Fibroblast of lung (primary cell): ENCODE results near the gene COL2A1. TPM values are rescaled to one million over a fixed set of nuclear protein-coding genes. Genes with fewer than 3 reads are reported as not detected.

Experiments
- DNase-seq, 2 donors: peaks; one replicate each; pipeline versions ENCODE4 v3.0.0 to v3.0.0-alpha.2; 2010; ENCODE audit warnings: low read depth in 2 of 2
- H2AFZ ChIP-seq: 2 replicates; pipeline ENCODE4 v1.5.1; 2012; ENCODE audit warnings: low read length, control low read depth, inconsistent platforms
- H3K27ac ChIP-seq: 2 replicates; pipeline ENCODE4 v1.5.1; 2011; ENCODE audit warnings: low read length, control low read depth; ENCODE audit not compliant: insufficient read depth
- H3K27me3 ChIP-seq: 2 replicates; pipeline ENCODE4 v1.5.1; 2011; ENCODE audit warnings: mild to moderate bottlenecking, low read length; ENCODE audit not compliant: control insufficient read depth, insufficient read depth
- H3K36me3 ChIP-seq: 2 replicates; pipeline ENCODE4 v1.5.1; 2011; ENCODE audit warnings: low read length; ENCODE audit not compliant: control insufficient read depth, insufficient read depth
- H3K4me1 ChIP-seq: 2 replicates; pipeline ENCODE4 v1.5.1; 2011; ENCODE audit warnings: low read length; ENCODE audit not compliant: control insufficient read depth, insufficient read depth; ENCODE audit errors: extremely low read depth
- H3K4me2 ChIP-seq: 2 replicates; pipeline ENCODE4 v1.5.1; 2011; ENCODE audit warnings: low read length, control low read depth; ENCODE audit not compliant: insufficient read depth; ENCODE audit errors: extremely low read depth
- H3K4me3 ChIP-seq, 4 experiments: fragments of 200-600 bp in 1 of 4; sonication (generic) in 1 of 4; replicated peaks in 1 of 4; 2 replicates each; pipeline ENCODE4 v1.5.1; 2011 to 2016; ENCODE audit warnings: low read length in 4 of 4, low read depth in 3 of 4, mild to moderate bottlenecking in 3 of 4, control low read depth in 2 of 4, inconsistent platforms in 1 of 4, mixed read lengths in 1 of 4; ENCODE audit not compliant: insufficient read depth in 1 of 4; ENCODE audit errors: control extremely low read depth in 1 of 4
- H3K79me2 ChIP-seq: 2 replicates; pipeline ENCODE4 v1.5.1; 2012; ENCODE audit warnings: mild to moderate bottlenecking, low read length, inconsistent platforms; ENCODE audit not compliant: control insufficient read depth, insufficient read depth
- H3K9ac ChIP-seq: 2 replicates; pipeline ENCODE4 v1.5.1; 2011; ENCODE audit warnings: mild to moderate bottlenecking, low read length, control low read depth; ENCODE audit not compliant: insufficient read depth
- H3K9me3 ChIP-seq: 2 replicates; pipeline ENCODE4 v1.5.1; 2012; ENCODE audit warnings: low read depth, low read length; ENCODE audit not compliant: control insufficient read depth, insufficient read depth
- H4K20me1 ChIP-seq: 2 replicates; pipeline ENCODE4 v1.5.1; 2011; ENCODE audit warnings: low read length; ENCODE audit not compliant: control insufficient read depth, insufficient read depth; ENCODE audit errors: extremely low read depth
- EZH2 ChIP-seq: IDR thresholded peaks from 2 replicates; pipeline ENCODE4 v1.5.1; 2012; ENCODE audit warnings: low read length, control low read depth, mild to moderate bottlenecking; ENCODE audit errors: missing control alignments
- polyA plus RNA-seq, 2 donors: library from polyadenylated mRNA; depleted of rRNA in 1 of 2; stranded (reverse) in 1 of 2; unstranded in 1 of 2; fragments of >200 nt; gene quantifications; 2 replicates each; pipeline ENCODE4 v1.2.1, GENCODE V29; 2011 to 2012; ENCODE audit warnings: missing spikeins in 1 of 2
- total RNA-seq: library from RNA; depleted of rRNA; stranded (reverse); fragments of >200 nt; gene quantifications from 2 replicates; pipeline ENCODE4 v1.2.1, GENCODE V29; 2014
- TF ChIP-seq, protein P1 (sequence below), 2 donors: IDR thresholded peaks in 1 of 2; conservative IDR thresholded peaks in 1 of 2; 1 replicate in 1 of 2; 2 replicates in 1 of 2; pipeline ENCODE4 v1.5.1; 2011 to 2012; ENCODE audit warnings: low read length in 2 of 2, control low read depth in 1 of 2, inconsistent platforms in 1 of 2, low read depth in 1 of 2, mild to moderate bottlenecking in 1 of 2

COL2A1 gene
- total and polyA plus RNA-seq, 2 donors (not counting 1 experiment from before 2014, with no cell fraction given), result not detected

DNA sequence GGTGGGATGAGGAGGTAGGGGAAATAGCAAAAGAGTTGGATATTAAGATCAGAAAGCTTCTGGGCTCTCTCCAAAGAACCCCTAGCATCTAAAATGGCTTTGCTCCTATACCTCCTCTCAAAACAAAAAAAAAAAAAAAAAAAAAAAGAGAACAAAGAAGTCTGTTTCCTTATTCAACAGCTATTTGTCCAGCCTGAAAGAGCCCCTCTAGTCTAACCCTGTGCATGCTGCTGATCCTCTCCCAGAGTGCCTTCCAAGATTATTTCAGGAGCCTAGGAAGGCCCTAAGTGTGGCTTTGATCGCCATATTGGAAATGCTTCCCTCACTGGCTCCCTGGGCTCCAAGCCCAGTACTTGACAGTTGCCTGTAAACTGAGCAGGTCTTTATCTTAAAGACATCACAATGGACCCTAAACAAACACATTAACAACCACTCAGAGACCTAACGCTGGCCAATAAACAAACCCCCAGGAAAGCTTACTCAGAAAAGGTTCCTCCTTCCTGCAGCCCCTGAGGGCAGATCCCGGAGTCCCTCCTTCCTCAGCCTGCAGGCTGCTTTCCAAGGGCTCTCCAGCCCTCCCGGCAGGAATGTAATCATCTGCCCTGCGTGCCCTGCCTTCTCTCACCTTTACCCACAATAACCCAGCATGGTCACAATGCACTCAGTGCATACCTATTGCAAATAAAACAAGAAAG is 17.4 kb upstream of the COL2A1 start:
- no peak for TF ChIP-seq EZH2
- TF ChIP-seq, protein P1, sequence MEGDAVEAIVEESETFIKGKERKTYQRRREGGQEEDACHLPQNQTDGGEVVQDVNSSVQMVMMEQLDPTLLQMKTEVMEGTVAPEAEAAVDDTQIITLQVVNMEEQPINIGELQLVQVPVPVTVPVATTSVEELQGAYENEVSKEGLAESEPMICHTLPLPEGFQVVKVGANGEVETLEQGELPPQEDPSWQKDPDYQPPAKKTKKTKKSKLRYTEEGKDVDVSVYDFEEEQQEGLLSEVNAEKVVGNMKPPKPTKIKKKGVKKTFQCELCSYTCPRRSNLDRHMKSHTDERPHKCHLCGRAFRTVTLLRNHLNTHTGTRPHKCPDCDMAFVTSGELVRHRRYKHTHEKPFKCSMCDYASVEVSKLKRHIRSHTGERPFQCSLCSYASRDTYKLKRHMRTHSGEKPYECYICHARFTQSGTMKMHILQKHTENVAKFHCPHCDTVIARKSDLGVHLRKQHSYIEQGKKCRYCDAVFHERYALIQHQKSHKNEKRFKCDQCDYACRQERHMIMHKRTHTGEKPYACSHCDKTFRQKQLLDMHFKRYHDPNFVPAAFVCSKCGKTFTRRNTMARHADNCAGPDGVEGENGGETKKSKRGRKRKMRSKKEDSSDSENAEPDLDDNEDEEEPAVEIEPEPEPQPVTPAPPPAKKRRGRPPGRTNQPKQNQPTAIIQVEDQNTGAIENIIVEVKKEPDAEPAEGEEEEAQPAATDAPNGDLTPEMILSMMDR (conservative IDR thresholded peaks at IDR 0.05 in 1 of 2, IDR thresholded peaks at IDR 0.05 in 1 of 2; ENCODE audit: low read depth in 1 of 2, low read length in 2 of 2), result no peak
- peaks cover 9% of the 10 kb centered on the region for H3K27me3 ChIP-seq
- DNase-seq, result no peak

DNA sequence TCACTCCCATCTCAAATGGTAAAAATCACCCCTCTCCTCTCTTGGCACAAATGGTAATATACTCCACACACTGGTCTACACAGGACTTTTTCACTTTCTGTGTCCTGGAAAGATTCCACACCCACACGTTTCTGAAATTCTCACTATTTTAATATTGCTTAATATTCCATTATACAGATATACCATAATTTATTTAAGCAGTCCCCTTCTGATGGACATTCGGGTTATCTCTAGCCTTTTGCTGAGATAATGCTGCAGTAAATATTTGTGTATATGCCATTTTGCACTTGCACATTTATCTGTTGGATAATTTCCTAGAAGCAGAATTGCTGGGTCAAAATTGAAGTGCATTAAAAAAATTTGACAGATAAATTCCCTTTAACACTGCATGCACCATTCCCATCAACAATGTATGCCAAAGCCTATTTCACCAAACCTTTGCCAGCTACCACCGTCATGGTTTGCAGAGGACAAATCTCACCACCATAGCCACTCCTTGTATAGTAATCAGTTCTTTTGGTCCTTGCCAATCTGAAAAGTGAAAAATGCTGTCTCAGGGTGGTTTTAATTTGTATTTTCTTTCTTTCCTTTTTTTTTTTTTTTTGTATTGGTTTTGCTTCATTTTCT is 15.5 kb upstream of the COL2A1 start:
- TF ChIP-seq EZH2, result no peak
- TF ChIP-seq, protein P1 (conservative IDR thresholded peaks at IDR 0.05 in 1 of 2, IDR thresholded peaks at IDR 0.05 in 1 of 2; ENCODE audit: low read depth in 1 of 2, low read length in 2 of 2), result no peak
- H3K4me3 ChIP-seq, result no peak overlapping the region
- no peak for DNase-seq
- no peaks in the 10 kb centered on the region for H3K4me1 ChIP-seq
- H3K27me3 ChIP-seq, result peaks cover 17% of the 10 kb centered on the region
- H3K36me3 ChIP-seq, result no peaks in the 10 kb centered on the region
- no peak overlapping the region for H3K27ac ChIP-seq
- no peak overlapping the region for H3K9ac ChIP-seq
- H3K4me2 ChIP-seq, result no peak overlapping the region
- H3K79me2 ChIP-seq, result no peaks in the 10 kb centered on the region
- no peaks in the 10 kb centered on the region for H3K9me3 ChIP-seq
- no peaks in the 10 kb centered on the region for H4K20me1 ChIP-seq
- no peak overlapping the region for H2AFZ ChIP-seq

More for the DNA sequence above, 17.4 kb upstream of the COL2A1 start:
- Histone ChIP-seq H3K4me3 (no peak overlapping the region), H3K4me1 (no peaks in the 10 kb centered on the region), H3K79me2 (no peaks in the 10 kb centered on the region), H3K9me3 (no peaks in the 10 kb centered on the region), H3K4me2 (no peak overlapping the region), H3K9ac (no peak overlapping the region), H3K36me3 (no peaks in the 10 kb centered on the region), H4K20me1 (no peaks in the 10 kb centered on the region), H2AFZ (no peak overlapping the region), H3K27ac (no peak overlapping the region)

DNA sequence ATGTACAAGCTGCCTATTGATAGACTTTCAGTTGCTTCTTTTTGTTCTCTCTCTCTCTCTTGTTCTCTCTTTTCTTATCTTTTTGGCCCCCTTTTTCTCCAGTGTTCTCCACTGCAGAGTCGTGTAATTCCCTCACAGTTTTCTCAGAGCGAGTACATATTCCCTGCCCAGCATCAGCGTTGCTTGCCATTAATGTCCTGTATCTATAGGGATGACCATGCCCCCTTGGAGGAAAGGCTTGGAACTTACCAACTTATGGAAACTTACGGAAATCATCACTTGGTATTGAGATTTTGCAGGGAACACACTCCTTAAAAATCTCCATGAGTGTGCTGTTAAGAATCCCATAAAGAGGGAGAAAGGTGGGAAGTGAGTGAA is 14.3 kb upstream of the COL2A1 start:
- H3K36me3 ChIP-seq, result no peaks in the 10 kb centered on the region
- no peaks in the 10 kb centered on the region for H3K79me2 ChIP-seq
- no peak overlapping the region for H3K9ac ChIP-seq
- no peaks in the 10 kb centered on the region for H4K20me1 ChIP-seq
- no peak overlapping the region for H3K27ac ChIP-seq
- no peak for DNase-seq
- H3K4me1 ChIP-seq, result no peaks in the 10 kb centered on the region
- TF ChIP-seq, protein P1 (conservative IDR thresholded peaks at IDR 0.05 in 1 of 2, IDR thresholded peaks at IDR 0.05 in 1 of 2; ENCODE audit: low read depth in 1 of 2, low read length in 2 of 2), result no peak
- TF ChIP-seq EZH2, result no peak
- peaks cover 19% of the 10 kb centered on the region for H3K27me3 ChIP-seq
- H3K4me3 ChIP-seq, result no peak overlapping the region
- H3K4me2 ChIP-seq, result no peak overlapping the region
- H3K9me3 ChIP-seq, result no peaks in the 10 kb centered on the region
- H2AFZ ChIP-seq, result no peak overlapping the region
